GM12801 (cell line): ENCODE measurements around the gene LGMN.

ENCODE experiments used
- TF ChIP-seq, protein P1 (sequence below): IDR thresholded peaks from one replicate; pipeline ENCODE4 v1.5.1; 2011; ENCODE audit warnings: control low read depth; ENCODE audit not compliant: insufficient read length; ENCODE audit errors: extremely low read depth

Gene LGMN

DNA sequence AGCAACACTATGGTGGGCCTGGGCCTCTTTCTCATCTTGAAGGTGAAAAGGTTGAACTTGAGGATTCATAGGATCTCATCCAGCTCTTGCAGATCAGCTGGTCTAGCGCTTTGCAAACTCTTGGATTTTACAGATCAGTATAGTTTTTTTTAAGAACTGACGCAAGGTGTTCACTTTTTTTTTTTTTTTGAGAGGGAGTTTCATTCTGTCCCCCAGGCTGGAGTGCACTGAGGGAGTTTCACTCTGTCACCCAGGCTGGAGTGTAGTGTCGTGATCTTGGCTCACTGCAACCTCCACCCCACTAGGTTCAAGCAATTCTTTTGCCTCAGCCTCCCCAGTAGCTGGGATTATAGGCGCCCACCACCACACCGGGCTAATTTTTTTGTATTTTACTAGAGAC is 20.4 kb upstream of the LGMN start:
- TF ChIP-seq, protein P1, sequence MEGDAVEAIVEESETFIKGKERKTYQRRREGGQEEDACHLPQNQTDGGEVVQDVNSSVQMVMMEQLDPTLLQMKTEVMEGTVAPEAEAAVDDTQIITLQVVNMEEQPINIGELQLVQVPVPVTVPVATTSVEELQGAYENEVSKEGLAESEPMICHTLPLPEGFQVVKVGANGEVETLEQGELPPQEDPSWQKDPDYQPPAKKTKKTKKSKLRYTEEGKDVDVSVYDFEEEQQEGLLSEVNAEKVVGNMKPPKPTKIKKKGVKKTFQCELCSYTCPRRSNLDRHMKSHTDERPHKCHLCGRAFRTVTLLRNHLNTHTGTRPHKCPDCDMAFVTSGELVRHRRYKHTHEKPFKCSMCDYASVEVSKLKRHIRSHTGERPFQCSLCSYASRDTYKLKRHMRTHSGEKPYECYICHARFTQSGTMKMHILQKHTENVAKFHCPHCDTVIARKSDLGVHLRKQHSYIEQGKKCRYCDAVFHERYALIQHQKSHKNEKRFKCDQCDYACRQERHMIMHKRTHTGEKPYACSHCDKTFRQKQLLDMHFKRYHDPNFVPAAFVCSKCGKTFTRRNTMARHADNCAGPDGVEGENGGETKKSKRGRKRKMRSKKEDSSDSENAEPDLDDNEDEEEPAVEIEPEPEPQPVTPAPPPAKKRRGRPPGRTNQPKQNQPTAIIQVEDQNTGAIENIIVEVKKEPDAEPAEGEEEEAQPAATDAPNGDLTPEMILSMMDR, result no peak

DNA sequence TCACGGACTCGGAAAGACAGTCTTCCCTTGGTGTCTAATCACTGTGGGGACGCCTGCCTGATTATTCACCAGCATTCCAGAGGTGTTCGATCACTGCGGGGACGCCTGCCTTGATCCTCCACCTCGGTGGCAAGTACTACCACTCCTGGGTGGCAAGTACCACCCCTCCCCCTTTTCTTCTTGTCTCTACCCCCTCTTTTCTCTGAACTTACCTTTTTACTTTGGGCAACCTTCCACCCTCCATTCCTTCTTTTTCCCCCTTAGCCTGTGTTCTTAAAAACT is 12.0 kb upstream of the LGMN start:
- TF ChIP-seq, protein P1, result no peak

DNA sequence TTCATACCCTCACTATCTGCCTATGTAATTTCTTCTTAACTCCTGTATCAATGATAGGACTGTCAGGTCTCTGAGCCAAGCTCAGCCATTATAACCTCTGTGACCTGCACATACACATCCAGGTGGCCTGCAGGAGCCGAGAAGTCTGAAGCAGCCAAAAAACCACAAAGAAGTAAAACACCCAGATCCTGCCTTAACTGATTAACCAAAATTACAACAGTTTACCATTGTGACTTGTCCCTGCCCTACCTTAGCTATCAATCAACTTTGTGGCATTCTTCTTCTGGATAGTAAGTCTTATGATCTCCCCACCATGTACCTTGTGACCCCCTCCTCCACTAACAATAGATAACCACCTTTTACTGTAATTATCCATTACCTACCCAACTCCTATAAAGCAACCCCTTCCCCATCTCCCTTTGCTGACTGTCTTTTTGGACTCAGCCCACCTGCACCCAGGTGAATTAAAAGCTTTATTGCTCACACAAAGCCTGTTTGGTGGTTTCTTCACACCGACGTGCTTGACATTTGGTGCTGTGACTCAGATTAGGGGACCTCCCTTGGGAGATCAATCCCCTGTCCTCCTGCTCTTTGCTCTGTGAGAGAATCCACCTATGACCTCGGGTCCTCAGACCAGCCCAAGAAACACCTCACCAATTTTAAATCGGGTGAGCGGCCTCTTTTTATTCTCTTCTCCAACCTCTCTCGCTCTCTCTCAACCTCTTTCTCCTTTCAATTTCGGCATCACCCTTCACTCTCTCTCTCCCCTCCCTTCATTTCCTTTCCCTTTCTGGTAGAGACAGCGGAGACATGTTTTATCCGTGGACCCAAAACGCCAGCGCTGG is 11.5 kb upstream of the LGMN start:
- TF ChIP-seq, protein P1, result no peak

DNA sequence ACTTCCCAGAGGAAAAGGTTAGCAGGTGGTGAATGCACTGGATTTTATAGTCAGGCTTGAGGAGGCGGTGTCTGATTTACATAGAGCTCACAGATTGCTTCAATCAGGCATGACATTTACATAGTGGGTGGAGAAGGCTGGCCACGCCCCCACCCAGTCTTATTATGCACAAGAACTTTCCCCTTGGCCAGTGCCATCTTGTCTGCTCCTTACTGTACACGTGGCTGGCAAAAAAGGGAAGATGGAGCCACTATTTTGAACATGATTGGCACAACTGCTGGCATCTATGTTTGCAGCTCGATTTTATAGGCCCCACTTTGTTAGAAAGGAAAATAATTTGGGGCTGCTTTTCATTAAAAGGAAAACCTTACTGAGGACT is 10.9 kb upstream of the LGMN start:
- TF ChIP-seq, protein P1, result no peak

DNA sequence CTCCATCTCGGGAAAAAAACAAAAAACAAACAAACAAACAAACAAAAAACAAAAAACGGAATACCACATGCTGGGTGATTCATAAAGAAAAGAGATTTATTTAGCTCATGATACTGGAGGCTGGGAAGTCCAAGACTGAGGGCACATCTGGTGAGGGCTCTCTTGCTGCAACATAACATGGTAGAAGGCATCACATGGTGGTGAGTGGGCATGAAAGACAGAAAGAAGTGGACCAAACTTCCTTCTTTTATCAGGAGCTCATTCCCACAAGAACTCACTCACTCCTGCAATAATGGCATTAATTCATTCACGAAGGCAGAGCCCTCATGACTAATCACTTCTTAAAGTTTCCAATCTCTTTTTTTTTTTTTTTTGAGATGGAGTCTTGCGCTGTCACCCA is 8.0 kb upstream of the LGMN start:
- TF ChIP-seq, protein P1, result no peak

DNA sequence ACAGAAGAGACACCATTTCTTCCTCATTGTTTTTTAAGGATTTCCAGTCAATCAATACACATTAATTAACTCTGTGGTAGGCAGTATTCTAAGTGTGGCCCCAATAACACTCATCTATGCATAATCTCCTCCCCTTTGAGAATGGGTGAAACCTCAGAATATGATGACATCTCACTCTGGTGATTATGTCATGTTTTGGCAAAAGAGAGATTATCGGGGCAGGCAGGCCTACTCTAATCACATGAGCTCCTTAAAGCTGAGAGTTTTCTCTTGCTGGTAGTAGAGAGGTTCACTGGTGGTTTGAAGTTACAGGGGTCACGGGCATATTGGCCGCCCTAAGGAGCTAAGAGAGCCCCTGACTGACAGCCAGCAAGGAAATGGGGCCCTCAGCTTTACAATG is 7.1 kb upstream of the LGMN start:
- TF ChIP-seq, protein P1, result no peak

DNA sequence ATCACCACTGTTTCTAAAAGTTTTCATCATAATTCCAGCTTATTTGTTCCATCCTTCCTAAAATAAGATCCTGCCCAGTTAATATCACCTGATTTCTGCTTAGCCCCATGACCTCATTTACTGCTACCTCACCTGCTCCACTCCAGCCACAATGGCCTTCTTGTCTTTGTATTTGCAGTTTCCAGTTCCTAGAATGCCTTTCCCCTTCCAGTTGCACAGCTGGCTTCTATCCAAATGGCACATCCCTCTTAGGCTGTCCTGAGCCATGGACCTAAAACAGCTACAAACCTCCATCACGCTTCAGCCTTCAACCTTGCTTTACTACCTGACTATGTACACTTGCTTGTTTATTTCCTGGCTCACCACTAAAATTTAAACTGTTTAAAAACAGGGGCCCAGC is 6.5 kb upstream of the LGMN start:
- TF ChIP-seq, protein P1, result no peak

DNA sequence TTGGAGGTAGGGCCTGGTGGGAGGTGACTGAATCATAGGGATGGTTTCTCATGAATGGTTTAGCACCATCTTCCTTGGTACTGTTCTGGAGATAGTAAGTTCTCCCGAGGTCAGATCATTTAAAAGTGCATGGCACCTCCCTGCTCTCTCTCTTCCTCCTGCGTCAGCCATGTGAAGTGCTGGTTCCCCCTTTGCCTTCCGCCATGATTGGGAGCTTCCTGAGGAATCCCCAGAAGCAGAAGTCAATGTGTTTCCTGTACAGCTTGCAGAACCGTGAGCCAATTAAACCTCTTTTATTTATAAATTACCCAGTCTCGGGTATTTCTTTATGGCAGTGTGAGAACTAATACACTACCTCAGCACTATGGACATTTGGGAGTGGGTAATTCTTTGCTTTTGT is 4.8 kb upstream of the LGMN start:
- TF ChIP-seq, protein P1, result no peak
